A549 (cell line): ENCODE measurements around the gene CRMP1.

Source experiments
- BHLHE40 ChIP-seq: IDR thresholded peaks from 2 replicates; pipeline ENCODE4 v1.6.1; 2012; ENCODE audit warnings: low read depth, low read length, inconsistent platforms
- CTCF ChIP-seq: fragments of >200 bp; sonication (Bioruptor Twin); formaldehyde crosslinking; IDR thresholded peaks from 3 replicates; pipeline ENCODE4 v1.5.1; 2016
- EHF ChIP-seq: fragments of 250-450 bp; sonication (Bioruptor Pico); IDR thresholded peaks from 2 replicates; pipeline ENCODE4 v1.5.0; 2020; ENCODE audit warnings: mild to moderate bottlenecking
- ELK1 ChIP-seq: fragments of 150-350 bp; IDR thresholded peaks from 2 replicates; pipeline ENCODE4 v1.6.1; 2014; ENCODE audit warnings: low read depth, mild to moderate bottlenecking, low read length
- REST ChIP-seq: fragments of 200-600 bp; sonication (generic); IDR thresholded peaks from 2 replicates; pipeline ENCODE4 v1.6.1; 2016; ENCODE audit warnings: antibody characterized with exemption, mild to moderate bottlenecking, moderate library complexity
- SMC3 ChIP-seq: fragments of >200 bp; sonication (Bioruptor Twin); formaldehyde crosslinking; IDR thresholded peaks from 3 replicates; pipeline ENCODE4 v1.6.1; 2018; ENCODE audit warnings: inconsistent platforms

- TF ChIP-seq CTCF (no peak), REST (no peak), BHLHE40 (no peak), SMC3 (no peak), EHF (CRISPR knock-in tag) (no peak), ELK1 (no peak)
Observed at GRCh38 chr4:5913454-5913853, 20.6 kb upstream of the CRMP1 start.
